ENCODE results near the gene PDLIM5.

PDLIM5 gene

DNA sequence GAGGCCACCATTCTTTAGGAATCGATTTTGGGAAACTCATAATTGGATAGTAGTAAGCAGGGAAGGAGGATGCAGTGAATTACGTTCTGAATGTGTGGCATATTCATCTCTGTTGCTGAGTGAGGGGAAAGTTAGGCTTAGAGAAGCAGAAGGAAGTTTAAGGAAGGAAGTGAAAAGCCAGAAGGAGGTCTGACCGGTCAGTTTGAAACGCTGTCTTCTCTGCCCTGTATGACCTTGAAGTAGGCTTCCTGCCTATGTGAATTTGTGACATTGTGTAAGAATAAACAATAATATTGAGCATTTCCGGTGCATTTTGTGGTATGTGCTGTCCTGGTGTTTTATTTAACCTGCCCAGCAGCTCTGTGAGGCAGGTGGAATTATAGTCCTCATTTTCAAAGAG, 67.3 kb downstream of the PDLIM5 start:
- TF ChIP-seq SIN3A (IDR thresholded peaks at IDR 0.05; ENCODE audit: borderline replicate concordance, insufficient read depth, low read length) (no peak), TAF1 (IDR thresholded peaks at IDR 0.05; ENCODE audit: borderline replicate concordance, insufficient read depth, low read length) (no peak), FOXP2 (optimal IDR thresholded peaks at IDR 0.05; ENCODE audit: borderline replicate concordance, extremely low read depth, extremely low read length, insufficient read depth) (no peak), POLR2AphosphoS5 (IDR thresholded peaks at IDR 0.05; ENCODE audit: low read depth, low read length) (no peak)
- TF ChIP-seq, protein P1, sequence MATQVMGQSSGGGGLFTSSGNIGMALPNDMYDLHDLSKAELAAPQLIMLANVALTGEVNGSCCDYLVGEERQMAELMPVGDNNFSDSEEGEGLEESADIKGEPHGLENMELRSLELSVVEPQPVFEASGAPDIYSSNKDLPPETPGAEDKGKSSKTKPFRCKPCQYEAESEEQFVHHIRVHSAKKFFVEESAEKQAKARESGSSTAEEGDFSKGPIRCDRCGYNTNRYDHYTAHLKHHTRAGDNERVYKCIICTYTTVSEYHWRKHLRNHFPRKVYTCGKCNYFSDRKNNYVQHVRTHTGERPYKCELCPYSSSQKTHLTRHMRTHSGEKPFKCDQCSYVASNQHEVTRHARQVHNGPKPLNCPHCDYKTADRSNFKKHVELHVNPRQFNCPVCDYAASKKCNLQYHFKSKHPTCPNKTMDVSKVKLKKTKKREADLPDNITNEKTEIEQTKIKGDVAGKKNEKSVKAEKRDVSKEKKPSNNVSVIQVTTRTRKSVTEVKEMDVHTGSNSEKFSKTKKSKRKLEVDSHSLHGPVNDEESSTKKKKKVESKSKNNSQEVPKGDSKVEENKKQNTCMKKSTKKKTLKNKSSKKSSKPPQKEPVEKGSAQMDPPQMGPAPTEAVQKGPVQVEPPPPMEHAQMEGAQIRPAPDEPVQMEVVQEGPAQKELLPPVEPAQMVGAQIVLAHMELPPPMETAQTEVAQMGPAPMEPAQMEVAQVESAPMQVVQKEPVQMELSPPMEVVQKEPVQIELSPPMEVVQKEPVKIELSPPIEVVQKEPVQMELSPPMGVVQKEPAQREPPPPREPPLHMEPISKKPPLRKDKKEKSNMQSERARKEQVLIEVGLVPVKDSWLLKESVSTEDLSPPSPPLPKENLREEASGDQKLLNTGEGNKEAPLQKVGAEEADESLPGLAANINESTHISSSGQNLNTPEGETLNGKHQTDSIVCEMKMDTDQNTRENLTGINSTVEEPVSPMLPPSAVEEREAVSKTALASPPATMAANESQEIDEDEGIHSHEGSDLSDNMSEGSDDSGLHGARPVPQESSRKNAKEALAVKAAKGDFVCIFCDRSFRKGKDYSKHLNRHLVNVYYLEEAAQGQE (IDR thresholded peaks at IDR 0.05; ENCODE audit: insufficient read depth in 1 of 2, low read depth in 2 of 2, low read length in 2 of 2) = no peak

DNA sequence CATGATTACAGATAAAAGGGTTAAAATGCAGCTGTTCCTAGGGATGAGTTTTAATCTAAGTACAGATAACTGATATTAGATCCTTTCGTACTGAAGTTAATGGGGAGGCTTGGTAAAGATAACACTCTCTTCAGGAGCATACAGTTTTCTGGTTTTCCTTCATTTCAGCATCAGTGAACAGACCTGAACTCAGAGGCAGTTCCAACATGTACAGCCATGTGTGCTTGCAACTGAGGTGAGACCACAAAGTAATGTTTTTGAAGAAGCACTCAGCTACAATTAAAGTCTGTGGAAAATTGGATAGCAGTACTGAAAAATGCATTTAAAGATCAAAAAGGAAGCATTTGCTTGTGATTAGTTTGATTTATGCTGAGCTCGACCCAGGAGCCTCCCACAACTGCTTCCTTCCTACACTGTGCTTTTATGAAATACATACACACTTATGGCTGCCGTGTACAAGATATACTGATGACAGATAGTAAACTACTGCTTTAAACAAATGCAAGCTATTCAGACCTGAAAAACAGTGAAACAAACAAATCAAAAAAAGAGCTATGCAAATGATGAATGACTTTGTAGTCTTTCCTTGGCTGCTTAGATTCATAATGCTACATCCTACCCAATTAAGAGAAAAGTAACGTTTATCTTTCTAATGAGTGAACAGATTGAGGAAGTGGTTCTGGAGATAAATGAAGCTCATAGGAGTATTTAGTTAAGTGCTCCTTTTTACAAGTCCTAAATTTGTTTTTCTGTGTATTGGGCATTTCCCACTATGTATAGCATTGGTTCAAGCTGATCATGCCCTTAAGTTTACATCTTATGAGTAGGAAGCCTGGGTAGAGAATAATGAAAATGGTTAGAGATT, 68.4 kb downstream of the PDLIM5 start:
- TF ChIP-seq FOXP2 (optimal IDR thresholded peaks at IDR 0.05; ENCODE audit: borderline replicate concordance, extremely low read depth, extremely low read length, insufficient read depth) (no peak), POLR2AphosphoS5 (IDR thresholded peaks at IDR 0.05; ENCODE audit: low read depth, low read length) (no peak), TAF1 (IDR thresholded peaks at IDR 0.05; ENCODE audit: borderline replicate concordance, insufficient read depth, low read length) (no peak), SIN3A (IDR thresholded peaks at IDR 0.05; ENCODE audit: borderline replicate concordance, insufficient read depth, low read length) (no peak)
- TF ChIP-seq, protein P1 (IDR thresholded peaks at IDR 0.05; ENCODE audit: insufficient read depth in 1 of 2, low read depth in 2 of 2, low read length in 2 of 2) = no peak

DNA sequence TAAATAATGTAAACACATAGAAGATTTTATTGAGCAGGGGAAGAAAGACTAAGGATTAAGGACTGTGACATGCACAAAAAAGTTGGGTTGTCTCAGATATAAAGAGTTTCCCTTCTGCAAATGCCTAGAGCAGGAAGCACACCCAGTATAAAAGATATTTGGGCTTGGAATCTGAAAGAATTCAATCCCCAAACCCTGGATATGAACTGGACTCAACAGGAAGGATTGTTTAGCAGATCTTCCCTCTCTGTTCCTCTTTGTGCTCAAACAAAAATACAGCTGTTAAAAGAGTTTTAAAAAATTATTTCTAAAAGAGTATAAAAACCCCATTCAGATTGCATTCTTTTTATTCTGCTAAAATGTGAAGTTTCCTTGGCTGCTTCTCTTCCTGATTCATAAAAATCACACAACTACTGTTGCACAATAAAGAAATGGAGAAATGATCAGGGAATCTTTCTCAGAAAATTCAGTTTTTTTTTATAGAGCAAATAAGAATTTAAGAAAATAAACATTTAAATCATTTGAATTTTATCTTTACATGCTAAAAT, 71.4 kb downstream of the PDLIM5 start:
- TF ChIP-seq TAF1 (IDR thresholded peaks at IDR 0.05; ENCODE audit: borderline replicate concordance, insufficient read depth, low read length) (no peak), POLR2AphosphoS5 (IDR thresholded peaks at IDR 0.05; ENCODE audit: low read depth, low read length) (no peak), FOXP2 (optimal IDR thresholded peaks at IDR 0.05; ENCODE audit: borderline replicate concordance, extremely low read depth, extremely low read length, insufficient read depth) (no peak), SIN3A (IDR thresholded peaks at IDR 0.05; ENCODE audit: borderline replicate concordance, insufficient read depth, low read length) (no peak)
- TF ChIP-seq, protein P1 (IDR thresholded peaks at IDR 0.05; ENCODE audit: insufficient read depth in 1 of 2, low read depth in 2 of 2, low read length in 2 of 2) = no peak

DNA sequence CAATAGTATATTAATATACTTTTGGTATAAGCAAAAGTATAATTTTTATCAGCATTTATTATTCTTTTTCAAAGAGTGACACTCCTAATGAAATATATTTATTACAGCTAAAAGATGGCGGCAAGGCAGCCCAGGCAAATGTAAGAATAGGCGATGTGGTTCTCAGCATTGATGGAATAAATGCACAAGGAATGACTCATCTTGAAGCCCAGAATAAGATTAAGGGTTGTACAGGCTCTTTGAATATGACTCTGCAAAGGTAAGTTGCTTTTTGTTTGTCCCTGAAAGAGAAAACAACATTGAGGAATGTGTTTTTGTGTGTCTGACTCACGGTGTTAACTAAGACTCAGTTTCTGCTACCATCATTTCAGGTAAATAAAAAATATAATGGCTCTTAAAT, 71.9 kb downstream of the PDLIM5 start:
- TF ChIP-seq, protein P1 (IDR thresholded peaks at IDR 0.05; ENCODE audit: insufficient read depth in 1 of 2, low read depth in 2 of 2, low read length in 2 of 2) = no peak
- TF ChIP-seq SIN3A (IDR thresholded peaks at IDR 0.05; ENCODE audit: borderline replicate concordance, insufficient read depth, low read length) = no peak
- no peak for TF ChIP-seq FOXP2 (optimal IDR thresholded peaks at IDR 0.05; ENCODE audit: borderline replicate concordance, extremely low read depth, extremely low read length, insufficient read depth)
- TF ChIP-seq TAF1 (IDR thresholded peaks at IDR 0.05; ENCODE audit: borderline replicate concordance, insufficient read depth, low read length) = no peak
- TF ChIP-seq POLR2AphosphoS5 (IDR thresholded peaks at IDR 0.05; ENCODE audit: low read depth, low read length) = no peak
